GM12878 (cell line): ENCODE measurements around the gene HIGD1C. TPM values are rescaled to one million over a fixed set of nuclear protein-coding genes. Genes with fewer than 3 reads are reported as not detected.

ENCODE experiments used
- ATAC-seq: fragments of 200-7000 bp; cut with Tn5 transposase; 3 replicates; pipeline ENCODE4 v1.9.1; 2020; ENCODE audit warnings: mild to moderate bottlenecking, moderate library complexity
- BruUV-seq: library from RNA; stranded (reverse); fragments of 400-500 nt; replicated peaks from 2 replicates; lab custom pipeline; 2021; lab: Mats Ljungman, UMichigan
- CTCF ChIA-PET: fragments of 300-600 bp; sonication (Branson Sonifier 250); formaldehyde crosslinking; extraction: SDS; loops from one replicate; lab custom pipeline; 2021; ENCODE audit warnings: inconsistent platforms; lab: Yijun Ruan, JAX
- POLR2A ChIA-PET: fragments of 350-600 bp; formaldehyde crosslinking; extraction: SDS; loops from one replicate; lab custom pipeline; 2021; ENCODE audit warnings: inconsistent platforms; lab: Charles Lee
- RAD21 ChIA-PET: fragments of 300-600 bp; sonication (Branson Sonifier 250); formaldehyde crosslinking; loops from one replicate; lab custom pipeline; 2023; ENCODE audit warnings: antibody characterized with exemption; ENCODE audit not compliant: unreplicated experiment; lab: Charles Lee
- SMC1A ChIA-PET: fragments of 300-600 bp; sonication (Branson Sonifier 250); formaldehyde crosslinking; loops from one replicate; lab custom pipeline; 2023; ENCODE audit not compliant: unreplicated experiment, uncharacterized antibody; lab: Charles Lee
- DNase-seq: peaks from one replicate; pipeline ENCODE4 v3.0.0-alpha.2; 2011; ENCODE audit warnings: low read depth, low spot score
- FAIRE-seq: peaks from 3 replicates; lab custom pipeline; 2011; peaks lifted over from hg19 to GRCh38; lab: Jason Lieb, UNC
- H2AFZ ChIP-seq: 2 replicates; pipeline ENCODE4 v1.6.0; 2011; ENCODE audit warnings: low read depth, low read length, control low read depth; ENCODE audit not compliant: control insufficient read depth
- H3K27ac ChIP-seq: 2 replicates; pipeline ENCODE4 v1.5.1; 2011; ENCODE audit warnings: control low read depth; ENCODE audit not compliant: control insufficient read depth, insufficient read depth
- H3K27me3 ChIP-seq, 2 experiments: replicated peaks in 1 of 2; 2 replicates each; pipeline versions ENCODE4 v1.6.0 to v1.6.1; 2011; ENCODE audit warnings: low read length in 1 of 2; ENCODE audit not compliant: control insufficient read depth in 2 of 2, insufficient read depth in 2 of 2
- H3K36me3 ChIP-seq, 2 experiments: 2 replicates each; pipeline ENCODE4 v1.5.1; 2011; ENCODE audit warnings: low read length in 1 of 2; ENCODE audit not compliant: control insufficient read depth in 2 of 2, insufficient read depth in 2 of 2
- H3K4me1 ChIP-seq: 2 replicates; pipeline ENCODE4 v1.6.1; 2011; ENCODE audit warnings: mild to moderate bottlenecking, low read length, moderate library complexity, mixed read lengths; ENCODE audit not compliant: control insufficient read depth, insufficient read depth
- H3K4me2 ChIP-seq: 2 replicates; pipeline ENCODE4 v1.6.0; 2011; ENCODE audit warnings: control low read depth; ENCODE audit not compliant: control insufficient read depth, insufficient read depth
- H3K4me3 ChIP-seq: fragments of 200-600 bp; sonication (generic); 2 replicates; pipeline ENCODE4 v1.5.1; 2016
- H3K79me2 ChIP-seq: 2 replicates; pipeline ENCODE4 v1.6.0; 2011; ENCODE audit warnings: low read length; ENCODE audit not compliant: control insufficient read depth, insufficient read depth
- H3K9ac ChIP-seq: 2 replicates; pipeline ENCODE4 v1.8.0; 2011; ENCODE audit warnings: low read length, control low read depth, mixed read lengths; ENCODE audit not compliant: control insufficient read depth, insufficient read depth
- H3K9me3 ChIP-seq: replicated peaks from 3 replicates; pipeline ENCODE4 v1.5.1; 2011; ENCODE audit warnings: mild to moderate bottlenecking, low read length; ENCODE audit not compliant: control insufficient read depth, insufficient read depth
- H4K20me1 ChIP-seq: 2 replicates; pipeline ENCODE4 v1.6.0; 2011; ENCODE audit not compliant: control insufficient read depth, insufficient read depth
- BRCA1 ChIP-seq: IDR thresholded peaks from 2 replicates; pipeline ENCODE4 v1.6.1; 2011; ENCODE audit warnings: low read depth, low read length, improper control_type of control experiment
- CHD2 ChIP-seq: IDR thresholded peaks from 2 replicates; pipeline ENCODE4 v1.6.1; 2011; ENCODE audit warnings: low read depth, low read length, improper control_type of control experiment, borderline replicate concordance
- GATAD2B ChIP-seq: fragments of 450-650 bp; conservative IDR thresholded peaks from 2 replicates; pipeline ENCODE4 v1.6.1; 2017; ENCODE audit warnings: low read depth, mild to moderate bottlenecking, moderate library complexity
- MEF2B ChIP-seq: fragments of 450-650 bp; IDR thresholded peaks from 2 replicates; pipeline ENCODE4 v1.6.1; 2018; ENCODE audit warnings: mild to moderate bottlenecking, moderate library complexity; ENCODE audit not compliant: partially characterized antibody, poor library complexity, severe bottlenecking
- NR2C1 ChIP-seq: fragments of 450-650 bp; IDR thresholded peaks from 2 replicates; pipeline ENCODE4 v1.6.1; 2017; ENCODE audit warnings: antibody characterized with exemption, mild to moderate bottlenecking, moderate library complexity
- POLR2A ChIP-seq: IDR thresholded peaks from 2 replicates; pipeline ENCODE4 v1.6.1; 2011; ENCODE audit warnings: low read depth, mild to moderate bottlenecking, low read length
- RAD21 ChIP-seq: IDR thresholded peaks from 2 replicates; pipeline ENCODE4 v1.6.1; 2011; ENCODE audit warnings: mild to moderate bottlenecking, low read depth, low read length, moderate library complexity; ENCODE audit not compliant: insufficient read depth
- RFX5 ChIP-seq: IDR thresholded peaks from 2 replicates; pipeline ENCODE4 v1.6.1; 2011; ENCODE audit warnings: low read depth, low read length, improper control_type of control experiment
- SIN3A ChIP-seq: IDR thresholded peaks from 2 replicates; pipeline ENCODE4 v1.6.1; 2012; ENCODE audit warnings: low read depth, low read length, improper control_type of control experiment
- SP1 ChIP-seq: IDR thresholded peaks from one replicate; pipeline ENCODE4 v1.6.1; 2011; ENCODE audit warnings: low read depth, low read length
- TBL1XR1 ChIP-seq: IDR thresholded peaks from 2 replicates; pipeline ENCODE4 v1.6.1; 2012; ENCODE audit warnings: low read depth, low read length, improper control_type of control experiment
- WGBS: methylation state at CpG from one replicate; pipeline ENCODE4 v1.1.6; 2016; ENCODE audit warnings: low lambda C conversion rate; ENCODE audit not compliant: insufficient replicate concordance, insufficient coverage; ENCODE audit errors: missing lambda C conversion rate; 5-methylcytosine and 5-hydroxymethylcytosine counted together
- in situ Hi-C: fragments of 300-500 bp; cut with MboI; formaldehyde crosslinking; loops from 9 replicates; pipeline ENCODE4 v1.14.3; 2018; ENCODE audit warnings: mixed read lengths
- intact Hi-C: fragments of 100-400 bp; cut with micrococcal nuclease; formaldehyde crosslinking; loops from one replicate; pipeline ENCODE4 v1.14.2; 2022; ENCODE audit not compliant: unreplicated experiment
- polyA plus RNA-seq, 11 experiments: library from polyadenylated mRNA; depleted of rRNA in 4 of 11; unstranded in 6 of 11; stranded (reverse) in 5 of 11; fragments of >200 nt; fragmentation: Nextera tagmentation in 4 of 11; fragmentation: Illumina TruSeq in 1 of 11; extraction: Ambion mirVana in 4 of 11; extraction: Trizol in 1 of 11; gene quantifications; 1 replicate in 1 of 11; 2 replicates in 10 of 11; pipeline versions ENCODE4 v1.2.1 to v1.2.3, GENCODE V29; 2011 to 2016; ENCODE audit warnings: inconsistent platforms in 2 of 11, missing spikeins in 2 of 11, low read depth in 1 of 11
- total RNA-seq, 4 experiments: library from RNA; depleted of rRNA in 3 of 4; stranded (reverse); fragments of >200 nt in 3 of 4; fragmentation: Illumina TruSeq in 1 of 4; extraction: Trizol in 1 of 4; gene quantifications; 2 replicates each; pipeline versions ENCODE4 v1.2.1 to v1.2.3, GENCODE V29; 2013 to 2021
- TF ChIP-seq, protein P1 (sequence below): IDR thresholded peaks from 2 replicates; pipeline ENCODE4 v1.6.1; 2012; ENCODE audit warnings: low read depth, low read length, improper control_type of control experiment
- TF ChIP-seq, protein P2 (sequence below): IDR thresholded peaks from 2 replicates; pipeline ENCODE4 v1.6.1; 2011; ENCODE audit warnings: borderline replicate concordance, low read depth, mild to moderate bottlenecking, moderate library complexity, mixed read lengths, low read length; ENCODE audit not compliant: insufficient read depth; ENCODE audit errors: extremely low read length
- TF ChIP-seq, protein P3 (sequence below): fragments of 450-650 bp; IDR thresholded peaks from 2 replicates; pipeline ENCODE4 v1.6.1; 2017; ENCODE audit warnings: antibody characterized with exemption, mild to moderate bottlenecking, moderate library complexity
- TF ChIP-seq, protein P4 (sequence below): IDR thresholded peaks from 2 replicates; pipeline ENCODE4 v1.6.1; 2012; ENCODE audit warnings: low read length, inconsistent platforms

The HIGD1C gene
- total and polyA plus RNA-seq, 10 of the 15 experiments (the other 5 are each of a cell fraction or from before 2014, with no cell fraction given) = not detected

DNA sequence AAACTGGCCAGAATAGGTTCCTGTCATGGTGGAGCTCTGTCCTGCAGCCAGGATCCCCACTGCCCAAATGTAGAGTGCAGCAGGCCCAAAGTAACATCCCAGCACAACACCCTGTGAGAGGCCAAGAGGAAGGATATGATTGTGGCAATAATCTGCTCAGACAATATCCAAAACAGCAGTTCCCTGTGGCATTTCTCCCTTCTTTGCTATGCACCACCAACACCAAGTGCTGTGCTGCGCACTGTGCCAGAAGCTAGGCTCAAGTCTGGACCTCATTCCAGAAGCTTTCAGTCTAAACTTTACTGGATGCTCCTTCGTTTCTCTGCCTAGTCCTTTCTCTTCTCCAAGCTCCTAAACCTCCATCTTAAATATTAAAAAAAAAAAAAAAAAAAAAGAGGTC is 40.5 kb downstream of the HIGD1C start:
- no peak for DNase-seq
- Histone ChIP-seq H3K36me3 (peaks cover 5 to 35% of the 10 kb centered on the region in 2 experiments), H3K9me3 (no peaks in the 10 kb centered on the region), H3K27me3 (no peaks in the 10 kb centered on the region), H4K20me1 (no peaks in the 10 kb centered on the region), H3K27ac (no peak overlapping the region), H3K4me1 (peaks cover 14% of the 10 kb centered on the region), H3K79me2 (no peaks in the 10 kb centered on the region), H3K4me2 (no peak overlapping the region), H3K9ac (no peak overlapping the region), H2AFZ (no peak overlapping the region), H3K4me3 (no peak overlapping the region)
- ATAC-seq = no peak
- FAIRE-seq = no peak
- ChIA-PET RAD21 (no interaction called here), CTCF (interaction anchor here (1.1 to 2.0 kb wide), 2 partner anchors 74 to 349 kb away, joined by 3 to 8 read pairs; no protein-coding TSS in a partner anchor), POLR2A (interaction anchor here (0.7 kb wide), 1 partner anchor 546 kb away, joined by 5 read pairs; no protein-coding TSS in a partner anchor), SMC1A (interaction anchor here (0.6 kb wide), 1 partner anchor 29 kb away, joined by 3 read pairs; no protein-coding TSS in a partner anchor)
- TF ChIP-seq CHD2 (no peak), POLR2A (no peak), BRCA1 (no peak), NR2C1 (no peak), SIN3A (no peak), TBL1XR1 (no peak), RAD21 (no peak), MEF2B (no peak), GATAD2B (no peak), RFX5 (no peak), SP1 (no peak)
- TF ChIP-seq, protein P1, sequence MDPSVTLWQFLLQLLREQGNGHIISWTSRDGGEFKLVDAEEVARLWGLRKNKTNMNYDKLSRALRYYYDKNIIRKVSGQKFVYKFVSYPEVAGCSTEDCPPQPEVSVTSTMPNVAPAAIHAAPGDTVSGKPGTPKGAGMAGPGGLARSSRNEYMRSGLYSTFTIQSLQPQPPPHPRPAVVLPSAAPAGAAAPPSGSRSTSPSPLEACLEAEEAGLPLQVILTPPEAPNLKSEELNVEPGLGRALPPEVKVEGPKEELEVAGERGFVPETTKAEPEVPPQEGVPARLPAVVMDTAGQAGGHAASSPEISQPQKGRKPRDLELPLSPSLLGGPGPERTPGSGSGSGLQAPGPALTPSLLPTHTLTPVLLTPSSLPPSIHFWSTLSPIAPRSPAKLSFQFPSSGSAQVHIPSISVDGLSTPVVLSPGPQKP = no peak
- TF ChIP-seq, protein P2, sequence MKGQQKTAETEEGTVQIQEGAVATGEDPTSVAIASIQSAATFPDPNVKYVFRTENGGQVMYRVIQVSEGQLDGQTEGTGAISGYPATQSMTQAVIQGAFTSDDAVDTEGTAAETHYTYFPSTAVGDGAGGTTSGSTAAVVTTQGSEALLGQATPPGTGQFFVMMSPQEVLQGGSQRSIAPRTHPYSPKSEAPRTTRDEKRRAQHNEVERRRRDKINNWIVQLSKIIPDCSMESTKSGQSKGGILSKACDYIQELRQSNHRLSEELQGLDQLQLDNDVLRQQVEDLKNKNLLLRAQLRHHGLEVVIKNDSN = no peak
- TF ChIP-seq, protein P3, sequence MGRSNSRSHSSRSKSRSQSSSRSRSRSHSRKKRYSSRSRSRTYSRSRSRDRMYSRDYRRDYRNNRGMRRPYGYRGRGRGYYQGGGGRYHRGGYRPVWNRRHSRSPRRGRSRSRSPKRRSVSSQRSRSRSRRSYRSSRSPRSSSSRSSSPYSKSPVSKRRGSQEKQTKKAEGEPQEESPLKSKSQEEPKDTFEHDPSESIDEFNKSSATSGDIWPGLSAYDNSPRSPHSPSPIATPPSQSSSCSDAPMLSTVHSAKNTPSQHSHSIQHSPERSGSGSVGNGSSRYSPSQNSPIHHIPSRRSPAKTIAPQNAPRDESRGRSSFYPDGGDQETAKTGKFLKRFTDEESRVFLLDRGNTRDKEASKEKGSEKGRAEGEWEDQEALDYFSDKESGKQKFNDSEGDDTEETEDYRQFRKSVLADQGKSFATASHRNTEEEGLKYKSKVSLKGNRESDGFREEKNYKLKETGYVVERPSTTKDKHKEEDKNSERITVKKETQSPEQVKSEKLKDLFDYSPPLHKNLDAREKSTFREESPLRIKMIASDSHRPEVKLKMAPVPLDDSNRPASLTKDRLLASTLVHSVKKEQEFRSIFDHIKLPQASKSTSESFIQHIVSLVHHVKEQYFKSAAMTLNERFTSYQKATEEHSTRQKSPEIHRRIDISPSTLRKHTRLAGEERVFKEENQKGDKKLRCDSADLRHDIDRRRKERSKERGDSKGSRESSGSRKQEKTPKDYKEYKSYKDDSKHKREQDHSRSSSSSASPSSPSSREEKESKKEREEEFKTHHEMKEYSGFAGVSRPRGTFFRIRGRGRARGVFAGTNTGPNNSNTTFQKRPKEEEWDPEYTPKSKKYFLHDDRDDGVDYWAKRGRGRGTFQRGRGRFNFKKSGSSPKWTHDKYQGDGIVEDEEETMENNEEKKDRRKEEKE = no peak
- TF ChIP-seq, protein P4, sequence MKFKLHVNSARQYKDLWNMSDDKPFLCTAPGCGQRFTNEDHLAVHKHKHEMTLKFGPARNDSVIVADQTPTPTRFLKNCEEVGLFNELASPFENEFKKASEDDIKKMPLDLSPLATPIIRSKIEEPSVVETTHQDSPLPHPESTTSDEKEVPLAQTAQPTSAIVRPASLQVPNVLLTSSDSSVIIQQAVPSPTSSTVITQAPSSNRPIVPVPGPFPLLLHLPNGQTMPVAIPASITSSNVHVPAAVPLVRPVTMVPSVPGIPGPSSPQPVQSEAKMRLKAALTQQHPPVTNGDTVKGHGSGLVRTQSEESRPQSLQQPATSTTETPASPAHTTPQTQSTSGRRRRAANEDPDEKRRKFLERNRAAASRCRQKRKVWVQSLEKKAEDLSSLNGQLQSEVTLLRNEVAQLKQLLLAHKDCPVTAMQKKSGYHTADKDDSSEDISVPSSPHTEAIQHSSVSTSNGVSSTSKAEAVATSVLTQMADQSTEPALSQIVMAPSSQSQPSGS = no peak
- BruUV-seq = no TSS peak
- in situ Hi-C loops = loop anchor here (5.0 kb wide), 1 partner anchor 166 kb away; no protein-coding TSS in a partner anchor
- intact Hi-C loops = no loop called here
- 35% methylated on average over 2 of the region's 2 CpGs for WGBS
